ENCODE data around the gene DUSP12.

GRCh38 chr1:161702250-161702649, 47.3 kb upstream of the DUSP12 start:
- TF ChIP-seq CTCF (IDR thresholded peaks at IDR 0.05) (no peak), CHD2 (IDR thresholded peaks at IDR 0.05; ENCODE audit: low read length, partially characterized antibody) (no peak), REST (IDR thresholded peaks at IDR 0.05; ENCODE audit: low read depth, low read length) (no peak), EP300 (IDR thresholded peaks at IDR 0.05; ENCODE audit: borderline replicate concordance in 1 of 2, low read depth in 1 of 2, low read length in 1 of 2) (no peak), JUND (IDR thresholded peaks at IDR 0.05) (no peak), MXI1 (IDR thresholded peaks at IDR 0.05; ENCODE audit: low read depth, low read length) (no peak)
- TF ChIP-seq, protein P1, sequence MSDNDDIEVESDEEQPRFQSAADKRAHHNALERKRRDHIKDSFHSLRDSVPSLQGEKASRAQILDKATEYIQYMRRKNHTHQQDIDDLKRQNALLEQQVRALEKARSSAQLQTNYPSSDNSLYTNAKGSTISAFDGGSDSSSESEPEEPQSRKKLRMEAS (IDR thresholded peaks at IDR 0.05; ENCODE audit: low read depth) = no peak

All from SK-N-SH (cell line).